Vagina (tissue), 2 donors: ENCODE results near the gene NUP35. TPM values are rescaled to one million over a fixed set of nuclear protein-coding genes. Genes with fewer than 3 reads are reported as not detected.

Experiments used
- DNase-seq, 2 donors: peaks; one replicate each; pipeline ENCODE4 v3.0.0-alpha.2; 2017; ENCODE audit errors: extremely low spot score in 2 of 2
- H3K27ac ChIP-seq: fragments of 200-600 bp; sonication (generic); one replicate; pipeline ENCODE4 v1.5.1; 2019
- H3K27me3 ChIP-seq: fragments of 200-600 bp; sonication (generic); one replicate; pipeline ENCODE4 v1.5.1; 2019
- H3K36me3 ChIP-seq, 2 donors: fragments of 200-600 bp; sonication (generic); one replicate each; pipeline ENCODE4 v1.5.1; 2017 to 2019
- H3K4me1 ChIP-seq: fragments of 200-600 bp; sonication (generic); one replicate; pipeline ENCODE4 v1.5.1; 2019
- H3K4me3 ChIP-seq, 2 donors: fragments of 200-600 bp; sonication (generic); 1 replicate in 1 of 2; 2 replicates in 1 of 2; pipeline ENCODE4 v1.5.1; 2016 to 2019
- H3K9me3 ChIP-seq: fragments of 200-600 bp; sonication (generic); one replicate; pipeline ENCODE4 v1.5.1; 2019
- CTCF ChIP-seq, 3 experiments: fragments of 450-650 bp in 2 of 3; fragments of 200-600 bp in 1 of 3; sonication (generic) in 1 of 3; IDR thresholded peaks; one replicate each; pipeline ENCODE4 v1.5.1; 2017 to 2019; ENCODE audit warnings: antibody characterized with exemption in 3 of 3, mild to moderate bottlenecking in 2 of 3, moderate library complexity in 2 of 3
- POLR2A ChIP-seq, 2 donors: fragments of 450-650 bp; IDR thresholded peaks; one replicate each; pipeline ENCODE4 v1.6.1; 2017; ENCODE audit warnings: antibody characterized with exemption in 2 of 2, mild to moderate bottlenecking in 2 of 2, moderate library complexity in 2 of 2
- POLR2AphosphoS5 ChIP-seq, 2 donors: sonication (generic); formaldehyde crosslinking; IDR thresholded peaks; one replicate each; pipeline ENCODE4 v1.9.0; 2017; ENCODE audit warnings: antibody characterized with exemption in 2 of 2, mild to moderate bottlenecking in 2 of 2, low read depth in 1 of 2; ENCODE audit not compliant: insufficient read depth in 1 of 2
- intact Hi-C: fragments of 100-400 bp; cut with DNase I; formaldehyde crosslinking; loops from one replicate; pipeline ENCODE4 v1.15.1; 2023
- total RNA-seq: library from RNA; depleted of rRNA; stranded (reverse); fragments of >200 nt; gene quantifications from one replicate; pipeline ENCODE4 v1.2.3, GENCODE V29; 2016

Gene NUP35
- total RNA-seq, 1 donor from 2014 or later = 18.4 TPM

DNA sequence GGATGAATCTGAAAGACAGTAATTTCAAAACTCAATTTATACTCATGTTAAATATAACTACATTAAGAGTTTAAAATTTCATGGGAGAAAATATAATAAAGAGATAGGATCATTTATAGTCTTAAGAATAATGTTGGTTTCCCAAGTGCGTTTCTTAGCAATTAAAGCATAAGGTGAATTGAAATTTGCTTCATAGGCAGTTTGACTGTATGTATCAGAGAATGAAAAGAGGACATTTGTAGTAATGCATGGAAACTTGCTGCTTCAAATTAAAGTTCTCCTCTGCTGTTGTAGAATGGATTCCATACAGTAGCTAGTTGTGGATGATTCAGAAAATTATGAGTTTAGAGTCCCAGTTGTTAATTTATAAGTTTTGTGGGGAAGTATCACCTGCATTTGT is 68.1 kb downstream of the NUP35 start:
- no peaks in the 10 kb centered on the region for H3K9me3 ChIP-seq
- H3K4me3 ChIP-seq = no peak overlapping the region
- H3K36me3 ChIP-seq = peaks cover 0 to 8% of the 10 kb centered on the region in 2 donors
- DNase-seq = no peak
- TF ChIP-seq POLR2A (IDR thresholded peaks at IDR 0.05) (no peak), POLR2AphosphoS5 (IDR thresholded peaks at IDR 0.05; ENCODE audit: insufficient read depth in 1 of 2, low read depth in 1 of 2) (no peak), CTCF (IDR thresholded peaks at IDR 0.05) (no peak)
- no peaks in the 10 kb centered on the region for H3K4me1 ChIP-seq
- no peak overlapping the region for H3K27ac ChIP-seq
- intact Hi-C loops = loop anchor here (10.0 kb wide), 1 partner anchor 1942 kb away; no protein-coding TSS in a partner anchor
- no peaks in the 10 kb centered on the region for H3K27me3 ChIP-seq

DNA sequence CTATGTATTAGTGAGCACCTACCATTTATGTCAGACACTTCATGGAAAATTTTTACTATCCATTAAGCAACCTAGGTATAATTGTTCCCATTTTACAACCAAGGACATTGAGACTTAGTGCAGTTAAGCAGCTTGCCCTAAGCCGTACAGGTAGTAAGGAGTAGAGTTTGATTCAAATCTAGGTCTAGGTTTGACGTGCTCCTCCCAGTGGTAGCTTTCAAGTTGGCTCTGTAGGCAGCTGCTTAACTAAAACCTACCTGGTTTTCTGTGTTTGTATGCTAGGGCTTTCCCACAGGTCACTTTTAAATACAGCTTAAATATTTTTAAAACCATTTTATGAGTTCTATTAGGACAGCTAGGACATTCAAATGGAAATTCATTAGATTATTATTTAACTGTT is 69.7 kb downstream of the NUP35 start:
- Histone ChIP-seq H3K9me3 (no peaks in the 10 kb centered on the region), H3K27me3 (no peaks in the 10 kb centered on the region), H3K4me3 (no peak overlapping the region), H3K36me3 (peaks cover 0 to 1% of the 10 kb centered on the region in 2 donors), H3K27ac (no peak overlapping the region), H3K4me1 (no peaks in the 10 kb centered on the region)
- DNase-seq = no peak
- intact Hi-C loops = loop anchor here (10.0 kb wide), 1 partner anchor 1941 kb away; no protein-coding TSS in a partner anchor
- TF ChIP-seq POLR2AphosphoS5 (IDR thresholded peaks at IDR 0.05; ENCODE audit: insufficient read depth in 1 of 2, low read depth in 1 of 2) (no peak), POLR2A (IDR thresholded peaks at IDR 0.05) (no peak), CTCF (IDR thresholded peaks at IDR 0.05) (no peak)

DNA sequence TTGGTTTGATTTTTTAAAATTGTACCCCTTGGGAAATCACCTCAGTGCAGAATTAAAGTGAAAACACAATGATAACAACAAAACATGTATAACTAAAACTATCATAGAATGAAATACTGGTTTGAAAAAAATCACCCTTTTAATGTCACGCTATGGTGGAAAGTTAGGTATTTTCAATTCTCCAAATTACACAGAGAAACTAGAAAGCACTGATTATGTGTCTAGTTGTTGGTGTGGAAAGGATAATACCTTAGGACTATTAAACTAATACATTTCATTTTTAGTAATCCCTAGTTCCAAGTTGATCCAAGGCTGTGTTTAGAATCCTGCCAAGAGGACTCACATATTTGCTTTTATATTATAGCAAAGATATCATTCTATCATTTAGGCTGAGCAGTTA is 71.2 kb downstream of the NUP35 start:
- intact Hi-C loops = loop anchor here (10.0 kb wide), 1 partner anchor 1939 kb away; no protein-coding TSS in a partner anchor
- Histone ChIP-seq H3K27me3 (no peaks in the 10 kb centered on the region), H3K9me3 (no peaks in the 10 kb centered on the region), H3K27ac (no peak overlapping the region), H3K4me3 (no peak overlapping the region), H3K4me1 (no peaks in the 10 kb centered on the region), H3K36me3 (no peaks in the 10 kb centered on the region)
- no peak for TF ChIP-seq POLR2AphosphoS5 (IDR thresholded peaks at IDR 0.05; ENCODE audit: insufficient read depth in 1 of 2, low read depth in 1 of 2)
- no peak for DNase-seq

DNA sequence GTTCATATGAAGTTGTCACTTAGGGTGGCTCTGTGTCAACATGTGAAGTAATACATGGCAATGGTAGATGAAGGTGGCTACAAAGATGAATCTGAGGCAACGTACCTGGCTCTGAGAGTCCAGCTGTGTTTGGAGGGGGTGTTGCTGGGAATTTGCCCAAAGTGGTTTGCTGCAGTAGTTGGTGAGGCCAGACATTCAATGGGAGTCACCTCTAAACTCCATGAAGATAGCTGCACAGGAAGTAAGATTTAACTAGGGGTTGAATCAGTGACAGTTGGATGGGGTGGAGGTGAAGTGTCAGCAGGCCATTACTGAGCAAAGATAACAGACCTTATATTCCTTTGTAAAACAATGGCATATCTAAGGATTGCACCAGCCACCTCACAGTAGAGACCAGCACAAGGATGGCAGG is 71.8 kb downstream of the NUP35 start:
- TF ChIP-seq CTCF (IDR thresholded peaks at IDR 0.05) (no peak), POLR2AphosphoS5 (IDR thresholded peaks at IDR 0.05; ENCODE audit: insufficient read depth in 1 of 2, low read depth in 1 of 2) (no peak), POLR2A (IDR thresholded peaks at IDR 0.05) (no peak)
- no peak overlapping the region for H3K4me3 ChIP-seq
- H3K4me1 ChIP-seq = no peaks in the 10 kb centered on the region
- no peak overlapping the region for H3K27ac ChIP-seq
- H3K9me3 ChIP-seq = no peaks in the 10 kb centered on the region
- H3K27me3 ChIP-seq = no peaks in the 10 kb centered on the region
- no peaks in the 10 kb centered on the region for H3K36me3 ChIP-seq
- no peak for DNase-seq
- intact Hi-C loops = loop anchor here (10.0 kb wide), 1 partner anchor 1939 kb away; no protein-coding TSS in a partner anchor

DNA sequence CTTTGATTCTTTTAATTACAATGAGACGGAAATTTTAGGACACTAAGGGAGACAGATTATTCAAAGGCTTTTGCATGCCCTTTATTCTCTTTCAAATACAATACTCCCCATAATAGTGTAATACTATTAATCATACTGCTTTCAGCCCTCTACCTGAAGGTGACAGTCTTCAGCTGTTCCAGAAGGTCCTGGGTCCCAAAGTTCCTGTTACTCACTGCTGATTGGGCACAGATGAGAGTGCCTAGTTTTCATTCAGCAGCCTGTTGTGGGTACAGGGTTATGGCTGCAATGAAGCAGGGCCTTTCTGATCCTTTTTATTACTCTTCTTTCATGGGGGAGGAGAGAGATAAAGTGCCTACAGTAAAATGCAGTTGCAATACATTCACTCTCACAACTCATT is 80.2 kb downstream of the NUP35 start:
- Histone ChIP-seq H3K4me3 (no peak overlapping the region), H3K27me3 (no peaks in the 10 kb centered on the region), H3K27ac (no peak overlapping the region), H3K9me3 (no peaks in the 10 kb centered on the region), H3K4me1 (no peaks in the 10 kb centered on the region), H3K36me3 (no peaks in the 10 kb centered on the region)
- DNase-seq = no peak
- intact Hi-C loops = no loop called here
- TF ChIP-seq POLR2AphosphoS5 (IDR thresholded peaks at IDR 0.05; ENCODE audit: insufficient read depth in 1 of 2, low read depth in 1 of 2) (no peak), POLR2A (IDR thresholded peaks at IDR 0.05) (no peak), CTCF (IDR thresholded peaks at IDR 0.05) (no peak)
